H9 (cell line): Measurements from ENCODE around the gene TMEM238. TPM values are rescaled to one million over a fixed set of nuclear protein-coding genes. Genes with fewer than 3 reads are reported as not detected.

Experiments
- DNase-seq: peaks from one replicate; pipeline ENCODE4 v3.0.0-alpha.2; 2017
- H2AFZ ChIP-seq: one replicate; pipeline ENCODE4 v1.6.1; 2013; ENCODE audit warnings: mild to moderate bottlenecking, low read length, control low read depth, moderate library complexity
- H2AK5ac ChIP-seq: 2 replicates; pipeline ENCODE4 v1.6.1; 2013; ENCODE audit warnings: low read length, control low read depth, mixed read lengths; ENCODE audit not compliant: insufficient read length
- H2BK120ac ChIP-seq: one replicate; pipeline ENCODE4 v1.6.1; 2013; ENCODE audit warnings: low read depth, mild to moderate bottlenecking, low read length, control low read depth, inconsistent platforms; ENCODE audit not compliant: poor library complexity, severe bottlenecking
- H2BK12ac ChIP-seq: 2 replicates; pipeline ENCODE4 v1.6.1; 2013; ENCODE audit warnings: low read length, control low read depth, mixed read lengths, low read depth; ENCODE audit not compliant: insufficient read length
- H2BK15ac ChIP-seq: 2 replicates; pipeline ENCODE4 v1.6.1; 2013; ENCODE audit warnings: low read depth, low read length, control low read depth
- H2BK20ac ChIP-seq: one replicate; pipeline ENCODE4 v1.6.1; 2013; ENCODE audit warnings: low read depth, mild to moderate bottlenecking, low read length, control low read depth, inconsistent platforms; ENCODE audit not compliant: poor library complexity, severe bottlenecking
- H2BK5ac ChIP-seq: 2 replicates; pipeline ENCODE4 v1.6.1; 2013; ENCODE audit warnings: low read length, control low read depth, mixed read lengths; ENCODE audit not compliant: insufficient read length
- H3K14ac ChIP-seq: 2 replicates; pipeline ENCODE4 v1.6.1; 2013; ENCODE audit warnings: low read length, control low read depth; ENCODE audit not compliant: insufficient read depth
- H3K18ac ChIP-seq: 2 replicates; pipeline ENCODE4 v1.6.1; 2013; ENCODE audit warnings: low read depth, mild to moderate bottlenecking, mixed read lengths, low read length, control low read depth; ENCODE audit not compliant: insufficient read length
- H3K23ac ChIP-seq: 2 replicates; pipeline ENCODE4 v1.6.1; 2013; ENCODE audit warnings: low read length, control low read depth, mixed read lengths, low read depth; ENCODE audit not compliant: insufficient read length
- H3K23me2 ChIP-seq: 2 replicates; pipeline ENCODE4 v1.6.1; 2013; ENCODE audit warnings: low read depth, mild to moderate bottlenecking, mixed read lengths, low read length, control low read depth; ENCODE audit not compliant: insufficient read length, poor library complexity, severe bottlenecking
- H3K27ac ChIP-seq: 2 replicates; pipeline ENCODE4 v1.5.1; 2013; ENCODE audit warnings: low read length, control low read depth, mixed read lengths, low read depth; ENCODE audit not compliant: insufficient read length
- H3K27me3 ChIP-seq: 2 replicates; pipeline ENCODE4 v1.6.1; 2013; ENCODE audit warnings: low read length, control low read depth, inconsistent platforms; ENCODE audit not compliant: insufficient read depth
- H3K4ac ChIP-seq: 2 replicates; pipeline ENCODE4 v1.6.1; 2013; ENCODE audit warnings: low read depth, mild to moderate bottlenecking, control low read depth, inconsistent platforms, low read length, moderate library complexity
- H3K4me1 ChIP-seq: 2 replicates; pipeline ENCODE4 v1.6.1; 2013; ENCODE audit warnings: low read length, control low read depth, inconsistent platforms; ENCODE audit not compliant: insufficient read depth
- H3K4me2 ChIP-seq: 2 replicates; pipeline ENCODE4 v1.6.1; 2013; ENCODE audit warnings: low read length, control low read depth, mixed read lengths; ENCODE audit not compliant: insufficient read length, insufficient read depth
- H3K56ac ChIP-seq: 2 replicates; pipeline ENCODE4 v1.6.1; 2013; ENCODE audit warnings: low read depth, mild to moderate bottlenecking, mixed read lengths, low read length, control low read depth; ENCODE audit not compliant: insufficient read length
- H3K79me1 ChIP-seq: 2 replicates; pipeline ENCODE4 v1.6.1; 2013; ENCODE audit warnings: low read depth, mild to moderate bottlenecking, moderate library complexity, low read length, control low read depth, inconsistent platforms; ENCODE audit not compliant: insufficient read depth, poor library complexity, severe bottlenecking
- H3K79me2 ChIP-seq: 2 replicates; pipeline ENCODE4 v1.6.1; 2013; ENCODE audit warnings: low read length, control low read depth, inconsistent platforms; ENCODE audit not compliant: insufficient read depth
- H3K9ac ChIP-seq: 2 replicates; pipeline ENCODE4 v1.6.1; 2013; ENCODE audit warnings: low read length, control low read depth, mixed read lengths; ENCODE audit not compliant: insufficient read length; ENCODE audit errors: extremely low read depth
- H3K9me3 ChIP-seq: one replicate; pipeline ENCODE4 v1.6.1; 2013; ENCODE audit warnings: low read depth, low read length, inconsistent platforms; ENCODE audit not compliant: control insufficient read depth
- H3T11ph ChIP-seq: one replicate; pipeline ENCODE4 v1.6.1; 2013; ENCODE audit warnings: mild to moderate bottlenecking, low read length, control low read depth, inconsistent platforms
- H4K20me1 ChIP-seq: one replicate; pipeline ENCODE4 v1.6.1; 2013; ENCODE audit not compliant: control insufficient read depth, insufficient read length, insufficient read depth
- H4K5ac ChIP-seq: 2 replicates; pipeline ENCODE4 v1.6.1; 2013; ENCODE audit warnings: low read depth, mild to moderate bottlenecking, mixed read lengths, low read length, control low read depth; ENCODE audit not compliant: insufficient read length
- H4K8ac ChIP-seq: replicated peaks from 2 replicates; pipeline ENCODE4 v1.6.1; 2013; ENCODE audit warnings: low read length, control low read depth, mixed read lengths, low read depth; ENCODE audit not compliant: insufficient read length
- H4K91ac ChIP-seq: 2 replicates; pipeline ENCODE4 v1.6.1; 2013; ENCODE audit warnings: low read depth, mild to moderate bottlenecking, moderate library complexity, mixed read lengths, low read length, control low read depth; ENCODE audit not compliant: insufficient read length
- H3K27ac Mint-ChIP-seq, 3 experiments: 2 replicates in 2 of 3; 3 replicates in 1 of 3; pipeline ENCODE4 v1.8.0; 2020 to 2021; ENCODE audit warnings: mixed read lengths in 3 of 3, mild to moderate bottlenecking in 1 of 3, moderate library complexity in 1 of 3
- H3K27me3 Mint-ChIP-seq: 2 replicates; pipeline ENCODE4 v1.8.0; 2021; ENCODE audit warnings: low read depth, mild to moderate bottlenecking, moderate library complexity, mixed read lengths
- H3K36me3 Mint-ChIP-seq, 3 experiments: 2 replicates in 2 of 3; 3 replicates in 1 of 3; pipeline ENCODE4 v1.8.0; 2020 to 2021; ENCODE audit warnings: low read depth in 3 of 3, mixed read lengths in 3 of 3; ENCODE audit not compliant: insufficient read depth in 1 of 3
- H3K4me1 Mint-ChIP-seq, 2 experiments: 2 replicates each; pipeline ENCODE4 v1.8.0; 2020; ENCODE audit warnings: mixed read lengths in 2 of 2
- H3K4me3 Mint-ChIP-seq, 2 experiments: 2 replicates in 1 of 2; 3 replicates in 1 of 2; pipeline ENCODE4 v1.8.0; 2020 to 2021; ENCODE audit warnings: mild to moderate bottlenecking in 2 of 2, mixed read lengths in 2 of 2, moderate library complexity in 1 of 2
- H3K9me3 Mint-ChIP-seq, 2 experiments: 2 replicates in 1 of 2; 3 replicates in 1 of 2; pipeline ENCODE4 v1.8.0; 2020; ENCODE audit warnings: mild to moderate bottlenecking in 2 of 2, mixed read lengths in 2 of 2, moderate library complexity in 1 of 2
- CTCF ChIP-seq: fragments of 200-600 bp; sonication (generic); conservative IDR thresholded peaks from 3 replicates; pipeline ENCODE4 v1.8.0; 2021; ENCODE audit warnings: antibody characterized with exemption, mild to moderate bottlenecking
- WGBS: extraction: QIAGEN DNeasy Blood & Tissue Kit; methylation state at CpG from one replicate; pipeline ENCODE4 v1.1.7; 2013; ENCODE audit warnings: missing lambda C conversion rate, low lambda C conversion rate, mixed read lengths; ENCODE audit not compliant: insufficient read length; ENCODE audit errors: extremely low coverage; 5-methylcytosine and 5-hydroxymethylcytosine counted together
- total RNA-seq: library from RNA; stranded (reverse); gene quantifications from 2 replicates; pipeline ENCODE4 v1.2.1, GENCODE V29; 2021

Gene TMEM238
- total RNA-seq, 1 experiment from 2014 or later: 4.8 TPM

GRCh38 chr19:55348317-55349034 is 35.6 kb downstream of the TMEM238 start:
- H2AK5ac ChIP-seq: no peak overlapping the region
- peaks cover 62 to 75% of the 10 kb centered on the region in 2 experiments for H3K4me1 Mint-ChIP-seq
- no peak overlapping the region for H2BK12ac ChIP-seq
- H4K5ac ChIP-seq: no peak overlapping the region
- H3K9me3 Mint-ChIP-seq: no peaks in the 10 kb centered on the region; a peak in 1 of 5 replicates
- H4K91ac ChIP-seq: no peak overlapping the region
- peak overlapping the region; percentile 35 for H3K4me2 ChIP-seq
- no peak overlapping the region for H2BK15ac ChIP-seq
- H3K23ac ChIP-seq: no peak overlapping the region
- H3K27me3 ChIP-seq: peaks cover 14% of the 10 kb centered on the region; the same call in 1 of the 2 replicates
- H2BK20ac ChIP-seq: no peak overlapping the region
- H3K14ac ChIP-seq: peak overlapping the region; percentile 77; the same call in 1 of the 2 replicates
- H3K36me3 Mint-ChIP-seq: peaks cover 11 to 59% (median 40%) of the 10 kb centered on the region in 3 experiments; a peak in 6 of 7 replicates
- no peaks in the 10 kb centered on the region for H3K9me3 ChIP-seq
- no peaks in the 10 kb centered on the region for H3K79me1 ChIP-seq
- H3K4me1 ChIP-seq: peaks cover 2% of the 10 kb centered on the region; the same call in 1 of the 2 replicates
- H3T11ph ChIP-seq: no peak overlapping the region
- H3K18ac ChIP-seq: peak overlapping the region; percentile 54
- no CpG with 5 or more reads among the region's 22 CpGs for WGBS
- no peak overlapping the region for H3K56ac ChIP-seq
- H3K23me2 ChIP-seq: peaks cover 7% of the 10 kb centered on the region
- no peak overlapping the region for H2AFZ ChIP-seq
- H3K4me3 Mint-ChIP-seq: peak overlapping the region; percentile 49 to 72
- H3K79me2 ChIP-seq: no peaks in the 10 kb centered on the region
- DNase-seq: peak; percentile 69
- peak overlapping the region; percentile 94 to 99 (median 96) for H3K27ac Mint-ChIP-seq
- peak overlapping the region; percentile 24 for H3K9ac ChIP-seq
- no peak overlapping the region for H4K8ac ChIP-seq
- peaks cover 31% of the 10 kb centered on the region for H3K27me3 Mint-ChIP-seq
- peak overlapping the region; percentile 59 for H3K27ac ChIP-seq
- no peak overlapping the region for H2BK120ac ChIP-seq
- no peaks in the 10 kb centered on the region for H4K20me1 ChIP-seq
- H2BK5ac ChIP-seq: no peak overlapping the region
- H3K4ac ChIP-seq: no peak overlapping the region
- no peak for TF ChIP-seq CTCF
